Ishikawa (cell line): Measurements from ENCODE around the gene EFNA5.

ENCODE experiments used
- CEBPB ChIP-seq: IDR thresholded peaks from 2 replicates; pipeline ENCODE4 v1.6.1; 2012
- EP300 ChIP-seq: IDR thresholded peaks from 2 replicates; pipeline ENCODE4 v1.6.1; 2012; ENCODE audit warnings: borderline replicate concordance
- REST ChIP-seq: IDR thresholded peaks from 2 replicates; pipeline ENCODE4 v1.6.1; 2012; ENCODE audit warnings: low read depth, mild to moderate bottlenecking
- TAF1 ChIP-seq: IDR thresholded peaks from 2 replicates; pipeline ENCODE4 v1.6.1; 2012; ENCODE audit warnings: low read depth, mild to moderate bottlenecking
- ZBTB7A ChIP-seq: IDR thresholded peaks from 2 replicates; pipeline ENCODE4 v1.6.1; 2012; ENCODE audit warnings: low read depth
- TF ChIP-seq, protein P1 (sequence below): IDR thresholded peaks from 2 replicates; pipeline ENCODE4 v1.6.1; 2012

- no peak for TF ChIP-seq CEBPB
- TF ChIP-seq REST, result no peak
- no peak for TF ChIP-seq TAF1
- no peak for TF ChIP-seq EP300
- TF ChIP-seq, protein P1, sequence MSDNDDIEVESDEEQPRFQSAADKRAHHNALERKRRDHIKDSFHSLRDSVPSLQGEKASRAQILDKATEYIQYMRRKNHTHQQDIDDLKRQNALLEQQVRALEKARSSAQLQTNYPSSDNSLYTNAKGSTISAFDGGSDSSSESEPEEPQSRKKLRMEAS, result no peak
- no peak for TF ChIP-seq ZBTB7A
Observed at GRCh38 chr5:107566986-107567385, 103.8 kb downstream of the EFNA5 start.
